Astrocyte (in vitro differentiated cells and primary cell): ENCODE results near the gene FAM228A.

Source experiments
- CTCF ChIP-seq: IDR thresholded peaks from 2 replicates; pipeline ENCODE4 v1.5.1; 2011; ENCODE audit warnings: low read depth, mild to moderate bottlenecking, inconsistent platforms, low read length, moderate library complexity; ENCODE audit not compliant: insufficient read depth
- EZH2 ChIP-seq: IDR thresholded peaks from 2 replicates; pipeline ENCODE4 v1.6.1; 2012; ENCODE audit warnings: mild to moderate bottlenecking, low read length, inconsistent platforms; ENCODE audit not compliant: insufficient read depth

DNA sequence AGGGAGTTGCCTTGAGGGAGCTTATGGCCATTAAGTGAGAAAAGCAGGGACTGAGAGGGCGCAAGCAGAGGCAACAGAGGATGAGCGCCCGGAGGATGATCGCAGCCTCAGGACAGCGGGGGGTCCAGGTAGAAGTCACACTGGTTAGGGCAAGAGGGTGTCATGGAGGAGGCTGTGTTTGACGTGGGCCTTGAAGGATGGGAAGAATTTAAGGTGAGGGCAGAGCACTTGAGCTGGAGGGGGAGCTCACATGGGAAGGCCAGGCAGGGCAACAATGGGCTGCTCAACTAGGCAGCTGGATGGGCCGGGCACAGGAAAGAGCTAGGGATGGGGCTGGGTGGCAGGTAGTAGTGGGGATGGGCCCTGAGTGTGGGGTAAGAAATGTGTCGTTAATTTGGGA is 31.9 kb downstream of the FAM228A start:
- TF ChIP-seq CTCF: no peak
- TF ChIP-seq EZH2: no peak
